Endothelial cell of umbilical vein (primary cell): ENCODE data around the gene ZNF385B. TPM values are rescaled to one million over a fixed set of nuclear protein-coding genes. Genes with fewer than 3 reads are reported as not detected.

Source experiments
- BruUV-seq: library from RNA; stranded (reverse); fragments of 400-500 nt; replicated peaks from 2 replicates; lab custom pipeline; 2021; lab: Mats Ljungman, UMichigan
- CTCF ChIA-PET: fragments of 300-600, 350-600 bp; sonication (Branson Sonifier 250); formaldehyde crosslinking; loops from one replicate; lab custom pipeline; 2021; ENCODE audit warnings: antibody characterized with exemption, inconsistent platforms; lab: Charles Lee
- POLR2A ChIA-PET: fragments of 300-600, 350-600 bp; sonication (Branson Sonifier 250); formaldehyde crosslinking; loops from one replicate; lab custom pipeline; 2021; ENCODE audit warnings: antibody characterized with exemption, inconsistent platforms; lab: Charles Lee
- DNase-seq: peaks from one replicate; pipeline ENCODE4 v3.0.0-alpha.2; 2011; ENCODE audit warnings: low read depth, low spot score
- FAIRE-seq: peaks from 2 replicates; lab custom pipeline; 2011; peaks lifted over from hg19 to GRCh38; lab: Jason Lieb, UNC
- H2AFZ ChIP-seq: 2 replicates; pipeline ENCODE4 v1.6.0; 2012; ENCODE audit warnings: low read depth, low read length, control low read depth, inconsistent platforms
- H3K27ac ChIP-seq: 2 replicates; pipeline ENCODE4 v1.5.1; 2011; ENCODE audit warnings: low read depth, mild to moderate bottlenecking, control low read depth, low read length, moderate library complexity; ENCODE audit not compliant: insufficient read depth
- H3K27me3 ChIP-seq, 2 experiments: 2 replicates each; pipeline versions ENCODE4 v1.6.0 to v1.6.1; 2011; ENCODE audit warnings: low read length in 2 of 2, mixed read lengths in 1 of 2; ENCODE audit not compliant: control insufficient read depth in 2 of 2, insufficient read depth in 2 of 2
- H3K36me3 ChIP-seq, 2 experiments: 2 replicates in 1 of 2; 3 replicates in 1 of 2; pipeline ENCODE4 v1.5.1; 2011; ENCODE audit warnings: low read length in 2 of 2, mild to moderate bottlenecking in 1 of 2, moderate library complexity in 1 of 2; ENCODE audit not compliant: control insufficient read depth in 2 of 2, insufficient read depth in 2 of 2; ENCODE audit errors: extremely low read depth in 1 of 2
- H3K4me1 ChIP-seq: 3 replicates; pipeline ENCODE4 v1.5.1; 2011; ENCODE audit warnings: mild to moderate bottlenecking, low read length; ENCODE audit not compliant: control insufficient read depth, insufficient read depth; ENCODE audit errors: extremely low read depth
- H3K4me2 ChIP-seq: 2 replicates; pipeline ENCODE4 v1.6.1; 2011; ENCODE audit warnings: low read length, control low read depth, mixed read lengths; ENCODE audit not compliant: insufficient read depth
- H3K4me3 ChIP-seq, 3 experiments: fragments of 200-600 bp in 1 of 3; sonication (generic), shearing (Covaris generic) in 1 of 3; replicated peaks in 1 of 3; 2 replicates each; pipeline ENCODE4 v1.5.1; 2011 to 2016; ENCODE audit warnings: control low read depth in 3 of 3, low read length in 3 of 3, mild to moderate bottlenecking in 2 of 3, inconsistent platforms in 1 of 3, low read depth in 1 of 3, moderate library complexity in 1 of 3; ENCODE audit not compliant: insufficient read depth in 1 of 3
- H3K79me2 ChIP-seq: 2 replicates; pipeline ENCODE4 v1.6.0; 2012; ENCODE audit warnings: low read length, inconsistent platforms; ENCODE audit not compliant: control insufficient read depth, insufficient read depth
- H3K9ac ChIP-seq: replicated peaks from 2 replicates; pipeline ENCODE3; 2011; ENCODE audit warnings: low read length, control low read depth; ENCODE audit not compliant: insufficient read depth; ENCODE audit errors: extremely low read depth
- H3K9me1 ChIP-seq: replicated peaks from 3 replicates; pipeline ENCODE4 v1.6.0; 2011; ENCODE audit warnings: mild to moderate bottlenecking, low read length; ENCODE audit not compliant: control insufficient read depth, insufficient read depth; ENCODE audit errors: extremely low read depth
- H3K9me3 ChIP-seq: replicated peaks from 2 replicates; pipeline ENCODE4 v1.5.1; 2012; ENCODE audit warnings: low read length, inconsistent platforms; ENCODE audit not compliant: control insufficient read depth, insufficient read depth
- H4K20me1 ChIP-seq: replicated peaks from 2 replicates; pipeline ENCODE3; 2011; ENCODE audit warnings: mild to moderate bottlenecking, low read length; ENCODE audit not compliant: control insufficient read depth, insufficient read depth; ENCODE audit errors: extremely low read depth
- CTCF ChIP-seq, 2 donors: IDR thresholded peaks; 1 replicate in 1 of 2; 2 replicates in 1 of 2; pipeline ENCODE4 v1.5.1; 2011; ENCODE audit warnings: low read length in 2 of 2, mild to moderate bottlenecking in 2 of 2, moderate library complexity in 2 of 2, control low read depth in 1 of 2, inconsistent platforms in 1 of 2, low read depth in 1 of 2; ENCODE audit not compliant: insufficient read depth in 1 of 2; ENCODE audit errors: extremely low read depth in 1 of 2
- EZH2 ChIP-seq: IDR thresholded peaks from 2 replicates; pipeline ENCODE4 v1.6.1; 2012; ENCODE audit warnings: borderline replicate concordance, low read depth, mild to moderate bottlenecking, moderate library complexity, low read length, inconsistent platforms; ENCODE audit not compliant: severe bottlenecking
- FOS ChIP-seq: IDR thresholded peaks from 2 replicates; pipeline ENCODE4 v1.6.1; 2011; ENCODE audit warnings: mild to moderate bottlenecking, low read length, moderate library complexity, borderline replicate concordance; ENCODE audit not compliant: insufficient read depth
- GATA2 ChIP-seq: IDR thresholded peaks from 2 replicates; pipeline ENCODE4 v1.7.0; 2011; ENCODE audit warnings: low read depth, mild to moderate bottlenecking, moderate library complexity, mixed read lengths, low read length; ENCODE audit not compliant: insufficient read length, insufficient read depth
- JUN ChIP-seq: IDR thresholded peaks from 2 replicates; pipeline ENCODE4 v1.6.1; 2011; ENCODE audit warnings: borderline replicate concordance, low read depth; ENCODE audit not compliant: insufficient read length, insufficient read depth
- MAX ChIP-seq: IDR thresholded peaks from 2 replicates; pipeline ENCODE4 v1.6.1; 2011; ENCODE audit not compliant: insufficient read depth, insufficient read length
- MYC ChIP-seq: IDR thresholded peaks from one replicate; pipeline ENCODE4 v1.6.1; 2011; ENCODE audit warnings: mild to moderate bottlenecking, low read depth, low read length
- POLR2A ChIP-seq: IDR thresholded peaks from 2 replicates; pipeline ENCODE4 v1.6.1; 2012; ENCODE audit warnings: low read depth, mild to moderate bottlenecking, control low read depth, low read length
- POLR2AphosphoS5 ChIP-seq: IDR thresholded peaks from 2 replicates; pipeline ENCODE4 v1.6.1; 2012; ENCODE audit warnings: low read depth, mild to moderate bottlenecking, control low read depth, low read length, moderate library complexity; ENCODE audit not compliant: insufficient read depth
- dilution Hi-C: fragments of 300-500 bp; cut with MboI; formaldehyde crosslinking; loops from one replicate; pipeline ENCODE4 v1.15.0; 2019; ENCODE audit warnings: low sequenced_read_pairs; ENCODE audit not compliant: extremely low pct_ligation_motif_present
- intact Hi-C: fragments of 100-400 bp; cut with micrococcal nuclease; formaldehyde crosslinking; loops from one replicate; pipeline ENCODE4 v1.10.0; 2022
- polyA plus RNA-seq, 4 experiments: library from polyadenylated mRNA; depleted of rRNA in 3 of 4; stranded (reverse) in 3 of 4; unstranded in 1 of 4; fragments of >200 nt; gene quantifications; 2 replicates each; pipeline versions ENCODE4 v1.2.1 to v1.2.3, GENCODE V29; 2011 to 2012; ENCODE audit warnings: missing spikeins in 1 of 4
- total RNA-seq: library from RNA; stranded (reverse); gene quantifications from 2 replicates; pipeline ENCODE4 v1.2.3, GENCODE V29; 2021

The ZNF385B gene
- total and polyA plus RNA-seq, 2 donors (not counting 3 experiments of a cell fraction or from before 2014, with no cell fraction given), result not detected

GRCh38 chr2:179571721-179572120 is 289.7 kb downstream of the ZNF385B start:
- Histone ChIP-seq H3K4me2 (no peak overlapping the region), H3K79me2 (no peaks in the 10 kb centered on the region), H3K27ac (no peak overlapping the region), H3K9me3 (no peaks in the 10 kb centered on the region), H3K9ac (no peak overlapping the region), H3K9me1 (no peaks in the 10 kb centered on the region), H2AFZ (no peak overlapping the region), H3K36me3 (no peaks in the 10 kb centered on the region), H3K4me3 (no peak overlapping the region), H3K27me3 (no peaks in the 10 kb centered on the region), H4K20me1 (no peaks in the 10 kb centered on the region), H3K4me1 (no peaks in the 10 kb centered on the region)
- BruUV-seq, result no TSS peak
- FAIRE-seq (no peak), DNase-seq (no peak)
- dilution Hi-C loops, result no loop called here
- ChIA-PET POLR2A (no interaction called here), CTCF (no interaction called here)
- intact Hi-C loops, result no loop called here
- TF ChIP-seq EZH2, result no peak
- TF ChIP-seq CTCF (IDR thresholded peaks at IDR 0.05; ENCODE audit: extremely low read depth in 1 of 2, insufficient read depth in 1 of 2, low read depth in 1 of 2, low read length in 2 of 2), result no peak
- no peak for TF ChIP-seq FOS
- no peak for TF ChIP-seq JUN
- no peak for TF ChIP-seq MAX
- no peak for TF ChIP-seq GATA2
- TF ChIP-seq POLR2AphosphoS5, result no peak
- TF ChIP-seq MYC, result no peak
- TF ChIP-seq POLR2A, result no peak
